A549 (cell line): Measurements from ENCODE around the gene CACUL1. TPM values are rescaled to one million over a fixed set of nuclear protein-coding genes. Genes with fewer than 3 reads are reported as not detected.

Source experiments
- ATAC-seq, 2 experiments: fragments of 200-7000 bp in 1 of 2; fragments of >200 bp in 1 of 2; cut with Nextera tagmentation in 1 of 2; cut with Tn5 transposase in 1 of 2; 3 replicates each; pipeline versions ENCODE4 v1.8.0 to v1.9.1; 2018 to 2020; ENCODE audit warnings: mild to moderate bottlenecking in 1 of 2, moderate library complexity in 1 of 2
- CTCF ChIA-PET: fragments of 300-600 bp; sonication (Branson Sonifier 250); formaldehyde crosslinking; extraction: SDS; loops from one replicate; lab custom pipeline; 2021; ENCODE audit warnings: antibody characterized with exemption, inconsistent platforms; lab: Yijun Ruan, JAX
- POLR2A ChIA-PET: fragments of 350-600 bp; formaldehyde crosslinking; extraction: SDS; loops from one replicate; lab custom pipeline; 2021; ENCODE audit warnings: antibody characterized with exemption, inconsistent platforms; lab: Yijun Ruan, JAX
- DNase-seq, 2 experiments: peaks; one replicate each; pipeline versions ENCODE4 v3.0.0 to v3.0.0-alpha.2; 2011 to 2016; ENCODE audit warnings: low read depth in 1 of 2, low spot score in 1 of 2
- FAIRE-seq: peaks from 2 replicates; lab custom pipeline; 2011; peaks lifted over from hg19 to GRCh38; lab: Jason Lieb, UNC
- H3K27ac ChIP-seq, 2 experiments: fragments of >200 bp; sonication (Bioruptor Twin); formaldehyde crosslinking; 3 replicates each; pipeline ENCODE4 v1.5.1; 2016 to 2017
- H3K4me1 ChIP-seq: fragments of >200 bp; sonication (Bioruptor Twin); formaldehyde crosslinking; 3 replicates; pipeline ENCODE4 v1.6.1; 2016
- H3K4me2 ChIP-seq: fragments of >200 bp; sonication (Bioruptor Twin); formaldehyde crosslinking; 3 replicates; pipeline ENCODE4 v1.6.1; 2016
- H3K4me3 ChIP-seq: fragments of >200 bp; sonication (Bioruptor Twin); formaldehyde crosslinking; 3 replicates; pipeline ENCODE4 v1.5.1; 2016
- H3K9me3 ChIP-seq: fragments of >200 bp; sonication (Bioruptor Twin); formaldehyde crosslinking; 3 replicates; pipeline ENCODE4 v1.6.1; 2016
- ATOH8 ChIP-seq: fragments of 250-450 bp; sonication (Bioruptor Pico); IDR thresholded peaks from 2 replicates; pipeline ENCODE4 v1.5.0; 2020; ENCODE audit warnings: low read depth, mild to moderate bottlenecking, moderate library complexity
- CBX8 ChIP-seq: fragments of 200-600 bp; sonication (generic); IDR thresholded peaks from 2 replicates; pipeline ENCODE4 v1.6.1; 2016
- CEBPB ChIP-seq, 2 experiments: fragments of >200 bp in 1 of 2; sonication (Bioruptor Twin) in 1 of 2; formaldehyde crosslinking in 1 of 2; IDR thresholded peaks; 2 replicates each; pipeline ENCODE4 v1.6.1; 2012 to 2016
- CHD2 ChIP-seq: fragments of 150-350 bp; IDR thresholded peaks from 2 replicates; pipeline ENCODE4 v1.6.1; 2014; ENCODE audit warnings: low read length; ENCODE audit not compliant: partially characterized antibody
- ESRRA ChIP-seq: fragments of 150-350 bp; IDR thresholded peaks from 2 replicates; pipeline ENCODE4 v1.6.1; 2014; ENCODE audit warnings: mild to moderate bottlenecking, low read length, borderline replicate concordance
- FOSB ChIP-seq: fragments of 250-450 bp; sonication (Bioruptor Pico); IDR thresholded peaks from 2 replicates; pipeline ENCODE4 v1.5.0; 2020; ENCODE audit warnings: mild to moderate bottlenecking, moderate library complexity
- FOSL2 ChIP-seq, 2 experiments: fragments of 450-650 bp in 1 of 2; fragments of >200 bp in 1 of 2; sonication (Bioruptor Twin) in 1 of 2; formaldehyde crosslinking; IDR thresholded peaks; 2 replicates each; pipeline versions ENCODE4 v1.5.0 to v1.6.1; 2016 to 2020; ENCODE audit warnings: mild to moderate bottlenecking in 1 of 2, moderate library complexity in 1 of 2
- FOXS1 ChIP-seq: fragments of 250-450 bp; sonication (Bioruptor Pico); IDR thresholded peaks from 2 replicates; pipeline ENCODE4 v1.5.0; 2020; ENCODE audit warnings: mild to moderate bottlenecking, moderate library complexity
- HES2 ChIP-seq: fragments of >200 bp; sonication (Bioruptor Twin); formaldehyde crosslinking; IDR thresholded peaks from 2 replicates; pipeline ENCODE4 v1.6.1; 2016
- MAFK ChIP-seq: fragments of 450-650 bp; IDR thresholded peaks from 2 replicates; pipeline ENCODE4 v1.6.1; 2014; ENCODE audit not compliant: partially characterized antibody
- MAX ChIP-seq: IDR thresholded peaks from 2 replicates; pipeline ENCODE4 v1.6.1; 2012
- MAZ ChIP-seq: fragments of 150-350 bp; IDR thresholded peaks from 2 replicates; pipeline ENCODE4 v1.6.1; 2014; ENCODE audit warnings: antibody characterized with exemption, low read depth, low read length, borderline replicate concordance
- NR3C1 ChIP-seq: fragments of >200 bp; sonication (Bioruptor Twin); formaldehyde crosslinking; IDR thresholded peaks from 3 replicates; pipeline ENCODE4 v1.6.1; 2017
- PBX3 ChIP-seq: IDR thresholded peaks from 2 replicates; pipeline ENCODE4 v1.6.1; 2012
- PHF8 ChIP-seq: fragments of 200-600 bp; sonication (generic); IDR thresholded peaks from 2 replicates; pipeline ENCODE4 v1.6.1; 2016; ENCODE audit warnings: low read depth, mild to moderate bottlenecking, antibody characterized with exemption, moderate library complexity, borderline replicate concordance
- POLR2AphosphoS2 ChIP-seq: conservative IDR thresholded peaks from 2 replicates; pipeline ENCODE4 v1.6.1; 2012; ENCODE audit warnings: low read length, improper control_type of control experiment, inconsistent platforms
- RAD21 ChIP-seq, 2 experiments: fragments of >200 bp in 1 of 2; sonication (Bioruptor Twin) in 1 of 2; formaldehyde crosslinking in 1 of 2; IDR thresholded peaks in 1 of 2; conservative IDR thresholded peaks in 1 of 2; 2 replicates in 1 of 2; 3 replicates in 1 of 2; pipeline ENCODE4 v1.6.1; 2012 to 2018; ENCODE audit warnings: inconsistent platforms in 1 of 2
- REST ChIP-seq: fragments of 200-600 bp; sonication (generic); IDR thresholded peaks from 2 replicates; pipeline ENCODE4 v1.6.1; 2016; ENCODE audit warnings: antibody characterized with exemption, mild to moderate bottlenecking, moderate library complexity
- RNF2 ChIP-seq: fragments of 200-600 bp; sonication (generic); IDR thresholded peaks from 2 replicates; pipeline ENCODE4 v1.6.1; 2016; ENCODE audit warnings: low read depth, mild to moderate bottlenecking, antibody characterized with exemption, moderate library complexity, borderline replicate concordance
- SREBF2 ChIP-seq: fragments of 450-650 bp; IDR thresholded peaks from 2 replicates; pipeline ENCODE4 v1.6.1; 2014; ENCODE audit warnings: mild to moderate bottlenecking, moderate library complexity
- TFCP2L1 ChIP-seq: fragments of 250-450 bp; sonication (Bioruptor Pico); IDR thresholded peaks from 2 replicates; pipeline ENCODE4 v1.5.0; 2021; ENCODE audit warnings: mild to moderate bottlenecking
- WGBS: methylation state at CpG from one replicate; pipeline ENCODE4 v1.1.6; 2017; ENCODE audit errors: missing lambda C conversion rate; 5-methylcytosine and 5-hydroxymethylcytosine counted together
- polyA plus RNA-seq, 4 experiments: library from polyadenylated mRNA; depleted of rRNA in 3 of 4; stranded (reverse); fragments of >200 nt; fragmentation: RNase III in 1 of 4; extraction: RNeasy Plus Mini Kit Qiagen cat#74134 plus additional on column Dnase treatment in 1 of 4; gene quantifications; 2 replicates in 3 of 4; 3 replicates in 1 of 4; pipeline ENCODE4 v1.2.3, GENCODE V29; 2011 to 2017

CACUL1 gene
- polyA plus RNA-seq, 2 of the 4 experiments (the other 2 are of a cell fraction): 8.7 to 15.6 TPM

GRCh38 chr10:118669020-118669791 lies 85.6 kb downstream of the CACUL1 start:
- DNase-seq (no peak), ATAC-seq (no peak), FAIRE-seq (no peak)
- 69% methylated on average over 20 of the region's 20 CpGs for WGBS
- Histone ChIP-seq H3K4me2 (no peak overlapping the region), H3K9me3 (no peaks in the 10 kb centered on the region), H3K4me1 (no peaks in the 10 kb centered on the region), H3K4me3 (no peak overlapping the region), H3K27ac (no peak overlapping the region)
- ChIA-PET CTCF (interaction anchor here (0.9 to 1.5 kb wide), 5 partner anchors 10 to 76 kb away, joined by 3 to 4 read pairs (median 3); no protein-coding TSS in a partner anchor), POLR2A (no interaction called here)
- TF ChIP-seq PBX3: no peak
- no peak for TF ChIP-seq RNF2
- no peak for TF ChIP-seq ATOH8 (CRISPR knock-in tag)
- TF ChIP-seq FOXS1: no peak
- TF ChIP-seq ESRRA: no peak
- no peak for TF ChIP-seq RAD21 (conservative IDR thresholded peaks at IDR 0.05 in 1 of 2, IDR thresholded peaks at IDR 0.05 in 1 of 2)
- TF ChIP-seq MAZ: no peak
- no peak for TF ChIP-seq FOSB (CRISPR knock-in tag)
- no peak for TF ChIP-seq SREBF2
- no peak for TF ChIP-seq REST
- TF ChIP-seq POLR2AphosphoS2: no peak
- TF ChIP-seq NR3C1: no peak
- no peak for TF ChIP-seq CEBPB (IDR thresholded peaks at IDR 0.05)
- no peak for TF ChIP-seq CHD2
- TF ChIP-seq MAX: no peak
- no peak for TF ChIP-seq HES2
- TF ChIP-seq PHF8: no peak
- no peak for TF ChIP-seq MAFK

- H3K4me2 ChIP-seq: no peak overlapping the region
- no peaks in the 10 kb centered on the region for H3K9me3 ChIP-seq
- no peaks in the 10 kb centered on the region for H3K4me1 ChIP-seq
- 61% methylated on average over 9 of the region's 9 CpGs for WGBS
- no peak overlapping the region for H3K4me3 ChIP-seq
- no peak for TF ChIP-seq NR3C1
- TF ChIP-seq ESRRA: no peak
- no peak for TF ChIP-seq PBX3
- no peak for TF ChIP-seq ATOH8 (CRISPR knock-in tag)
- TF ChIP-seq TFCP2L1 (CRISPR knock-in tag): no peak
- no peak for TF ChIP-seq FOSL2 (IDR thresholded peaks at IDR 0.05)
- TF ChIP-seq FOSL2 (CRISPR knock-in tag; IDR thresholded peaks at IDR 0.05): no peak
- no peak for TF ChIP-seq CBX8
- POLR2A ChIA-PET: interaction anchor here (0.5 kb wide), 1 partner anchor 250 kb away, joined by 3 read pairs; no protein-coding TSS in a partner anchor
- DNase-seq (no peak), ATAC-seq (peak in 1 of 2 experiments; percentile 44; a peak in 2 of 6 replicates), FAIRE-seq (no peak)
- no peak overlapping the region for H3K27ac ChIP-seq
- CTCF ChIA-PET: interaction anchor here (0.9 to 1.5 kb wide), 6 partner anchors 10 to 75 kb away, joined by 3 to 5 read pairs (median 3); partner anchors contain the start of gene PRLHR
Measured at GRCh38 chr10:118668228-118668952, 86.4 kb downstream of the CACUL1 start.
